AG04449 (cell line): ENCODE measurements around the gene IFITM5.

Source experiments
- CTCF ChIA-PET: fragments of 350-600 bp; formaldehyde crosslinking; extraction: SDS; loops from one replicate; lab custom pipeline; 2021; ENCODE audit warnings: antibody characterized with exemption; lab: Yijun Ruan, JAX
- POLR2A ChIA-PET: fragments of 400-600, 350-600 bp; formaldehyde crosslinking; extraction: SDS; loops from one replicate; lab custom pipeline; 2020; ENCODE audit warnings: antibody characterized with exemption, inconsistent platforms; lab: Yijun Ruan, JAX
- DNase-seq: peaks from one replicate; pipeline ENCODE4 v3.0.0-alpha.2; 2010; ENCODE audit warnings: low read depth, low spot score
- H3K4me3 ChIP-seq: 2 replicates; pipeline ENCODE4 v1.5.1; 2011; ENCODE audit warnings: low read depth, mild to moderate bottlenecking, control low read depth, low read length
- TF ChIP-seq, protein P1 (sequence below): IDR thresholded peaks from one replicate; pipeline ENCODE4 v1.5.1; 2011; ENCODE audit warnings: mild to moderate bottlenecking, moderate library complexity, low read length, control low read depth, inconsistent platforms; ENCODE audit not compliant: insufficient read depth; ENCODE audit errors: missing control alignments

The IFITM5 gene

DNA sequence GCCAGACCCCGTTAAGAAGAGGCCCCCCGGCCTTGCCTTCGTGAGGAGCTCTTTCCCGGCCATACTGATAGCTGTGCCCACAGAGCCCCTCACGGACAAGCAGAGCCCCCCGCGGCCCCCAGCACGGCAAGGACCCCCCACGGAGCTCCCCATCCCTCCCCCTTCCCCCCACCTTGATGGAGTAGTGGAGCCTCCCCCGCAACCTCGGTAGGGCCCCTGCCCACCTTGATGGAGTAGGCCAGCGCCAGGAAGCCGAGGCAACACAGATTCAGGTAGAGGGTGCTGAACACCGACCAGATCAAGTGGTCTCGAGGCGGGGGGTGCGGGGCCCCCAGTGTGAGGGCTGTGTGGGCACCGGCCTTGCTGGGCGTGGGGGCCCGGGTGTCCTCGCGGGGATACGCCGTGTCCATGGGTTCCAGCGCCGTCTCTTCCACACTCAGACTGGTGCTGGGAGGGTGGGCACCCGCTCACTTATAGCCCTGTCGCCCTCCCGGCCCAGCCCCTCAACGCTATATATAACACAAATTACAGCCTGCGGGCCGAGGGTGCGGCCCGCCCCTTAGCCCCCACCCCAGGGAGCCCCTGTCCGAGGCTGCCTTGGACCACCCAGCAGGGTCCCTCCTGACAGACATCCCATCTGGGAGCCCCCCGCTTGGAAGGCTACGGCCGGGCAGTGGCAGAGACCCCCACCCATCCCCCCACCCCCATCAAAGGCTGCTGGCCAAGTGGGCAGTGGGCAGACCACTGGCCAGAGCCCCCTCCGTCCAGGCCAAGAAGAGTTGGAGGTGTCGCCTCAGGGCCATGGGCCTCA is at the start of gene IFITM5:
TSS of gene IFITM5 (minus strand) at position 446 of the 811 bp plus-strand sequence. CDS start at position 410, 36 bp downstream.
- ChIA-PET CTCF (no interaction called here), POLR2A (no interaction called here)
- no peak for DNase-seq
- TF ChIP-seq, protein P1, sequence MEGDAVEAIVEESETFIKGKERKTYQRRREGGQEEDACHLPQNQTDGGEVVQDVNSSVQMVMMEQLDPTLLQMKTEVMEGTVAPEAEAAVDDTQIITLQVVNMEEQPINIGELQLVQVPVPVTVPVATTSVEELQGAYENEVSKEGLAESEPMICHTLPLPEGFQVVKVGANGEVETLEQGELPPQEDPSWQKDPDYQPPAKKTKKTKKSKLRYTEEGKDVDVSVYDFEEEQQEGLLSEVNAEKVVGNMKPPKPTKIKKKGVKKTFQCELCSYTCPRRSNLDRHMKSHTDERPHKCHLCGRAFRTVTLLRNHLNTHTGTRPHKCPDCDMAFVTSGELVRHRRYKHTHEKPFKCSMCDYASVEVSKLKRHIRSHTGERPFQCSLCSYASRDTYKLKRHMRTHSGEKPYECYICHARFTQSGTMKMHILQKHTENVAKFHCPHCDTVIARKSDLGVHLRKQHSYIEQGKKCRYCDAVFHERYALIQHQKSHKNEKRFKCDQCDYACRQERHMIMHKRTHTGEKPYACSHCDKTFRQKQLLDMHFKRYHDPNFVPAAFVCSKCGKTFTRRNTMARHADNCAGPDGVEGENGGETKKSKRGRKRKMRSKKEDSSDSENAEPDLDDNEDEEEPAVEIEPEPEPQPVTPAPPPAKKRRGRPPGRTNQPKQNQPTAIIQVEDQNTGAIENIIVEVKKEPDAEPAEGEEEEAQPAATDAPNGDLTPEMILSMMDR, result no peak
- no peak within 1 kb of the TSS for H3K4me3 ChIP-seq

DNA sequence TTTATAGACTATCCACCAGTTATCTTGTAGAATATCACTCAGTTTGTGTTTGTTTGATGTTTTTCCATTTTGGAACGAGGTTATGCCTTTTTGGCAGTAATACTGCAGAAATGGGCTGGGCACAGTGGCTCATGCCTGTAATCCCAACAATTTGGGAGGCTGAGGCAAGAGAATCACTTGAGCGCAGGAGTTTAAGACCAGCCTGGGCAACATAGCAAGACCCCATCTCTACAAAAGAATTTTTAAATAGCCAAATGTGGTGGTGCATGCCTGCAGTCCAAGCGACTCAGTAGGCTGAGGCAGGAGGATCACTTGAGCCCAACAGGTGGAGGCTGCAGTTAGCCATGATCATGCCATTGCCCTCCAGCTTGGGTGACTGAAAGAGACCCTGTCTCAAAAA is 47.2 kb upstream of the IFITM5 start:
- POLR2A ChIA-PET, result interaction anchor here (1.1 kb wide), 1 partner anchor 9 kb away, joined by 3 read pairs; no protein-coding TSS in a partner anchor
- TF ChIP-seq, protein P1, result no peak
- DNase-seq, result no peak
- CTCF ChIA-PET, result interaction anchor here (0.6 to 1.6 kb wide), 2 partner anchors 8 to 96 kb away, joined by 3 to 6 read pairs; no protein-coding TSS in a partner anchor
- H3K4me3 ChIP-seq, result no peak overlapping the region

DNA sequence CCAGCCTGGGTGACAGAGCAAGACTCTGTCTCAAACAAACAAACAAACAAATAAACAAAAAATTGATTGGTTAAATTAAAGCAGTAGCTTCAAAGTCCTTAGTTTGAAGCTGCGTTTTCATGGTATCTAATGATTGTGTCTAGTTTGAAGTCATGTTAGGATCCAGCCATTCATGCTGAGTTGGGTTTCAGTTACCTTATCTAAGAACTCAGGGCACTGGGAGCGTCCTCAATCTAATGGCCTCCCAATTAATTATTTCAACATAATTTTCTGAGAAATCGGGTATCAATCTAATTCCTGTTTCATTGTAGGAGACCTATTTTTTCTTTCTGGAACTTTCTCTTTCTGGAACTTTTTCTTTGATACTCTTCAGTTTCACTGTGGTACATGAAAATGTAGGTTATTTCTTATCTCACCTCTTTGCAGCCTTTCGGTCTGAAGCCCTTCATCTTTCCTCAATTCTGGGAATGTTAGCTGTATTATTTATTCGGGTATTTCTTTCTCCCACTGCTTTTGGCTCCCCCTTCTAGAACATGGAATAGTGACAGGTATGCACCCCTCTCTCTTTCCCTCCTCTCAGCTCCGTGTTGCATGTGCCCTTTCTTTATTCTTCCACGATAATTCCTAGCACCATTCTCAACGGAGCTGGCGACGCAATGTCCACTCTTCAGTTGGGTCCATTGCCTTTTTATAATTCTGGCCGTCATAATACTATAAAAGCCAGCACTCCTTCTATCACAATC is 45.7 kb upstream of the IFITM5 start:
- TF ChIP-seq, protein P1, result no peak
- no peak overlapping the region for H3K4me3 ChIP-seq
- CTCF ChIA-PET, result interaction anchor here (0.7 to 2.2 kb wide), 3 partner anchors 8 to 39 kb away, joined by 3 to 6 read pairs (median 5); no protein-coding TSS in a partner anchor
- DNase-seq, result no peak
- POLR2A ChIA-PET, result no interaction called here

DNA sequence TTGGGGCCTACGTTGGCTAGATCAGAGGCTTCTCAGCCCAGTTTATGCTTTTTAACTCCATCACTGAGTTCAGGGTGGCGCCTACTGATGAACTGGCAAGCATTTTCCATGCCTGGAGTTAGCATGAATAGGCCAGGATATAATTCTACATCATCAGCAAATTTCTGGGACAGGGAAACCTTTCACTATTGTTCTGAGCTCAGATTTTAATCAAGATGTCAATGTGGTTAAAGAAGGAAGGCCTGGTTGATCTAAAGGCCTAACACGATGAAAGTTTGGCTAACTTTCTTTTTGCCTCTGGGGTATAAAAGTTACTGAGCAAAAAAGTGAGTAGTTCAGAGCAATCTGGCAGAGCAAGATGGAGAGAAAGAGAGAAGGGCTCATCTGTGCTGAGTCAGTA is 43.0 kb upstream of the IFITM5 start:
- TF ChIP-seq, protein P1, result no peak
- no peak overlapping the region for H3K4me3 ChIP-seq
- CTCF ChIA-PET, result no interaction called here
- POLR2A ChIA-PET, result no interaction called here
- DNase-seq, result no peak

DNA sequence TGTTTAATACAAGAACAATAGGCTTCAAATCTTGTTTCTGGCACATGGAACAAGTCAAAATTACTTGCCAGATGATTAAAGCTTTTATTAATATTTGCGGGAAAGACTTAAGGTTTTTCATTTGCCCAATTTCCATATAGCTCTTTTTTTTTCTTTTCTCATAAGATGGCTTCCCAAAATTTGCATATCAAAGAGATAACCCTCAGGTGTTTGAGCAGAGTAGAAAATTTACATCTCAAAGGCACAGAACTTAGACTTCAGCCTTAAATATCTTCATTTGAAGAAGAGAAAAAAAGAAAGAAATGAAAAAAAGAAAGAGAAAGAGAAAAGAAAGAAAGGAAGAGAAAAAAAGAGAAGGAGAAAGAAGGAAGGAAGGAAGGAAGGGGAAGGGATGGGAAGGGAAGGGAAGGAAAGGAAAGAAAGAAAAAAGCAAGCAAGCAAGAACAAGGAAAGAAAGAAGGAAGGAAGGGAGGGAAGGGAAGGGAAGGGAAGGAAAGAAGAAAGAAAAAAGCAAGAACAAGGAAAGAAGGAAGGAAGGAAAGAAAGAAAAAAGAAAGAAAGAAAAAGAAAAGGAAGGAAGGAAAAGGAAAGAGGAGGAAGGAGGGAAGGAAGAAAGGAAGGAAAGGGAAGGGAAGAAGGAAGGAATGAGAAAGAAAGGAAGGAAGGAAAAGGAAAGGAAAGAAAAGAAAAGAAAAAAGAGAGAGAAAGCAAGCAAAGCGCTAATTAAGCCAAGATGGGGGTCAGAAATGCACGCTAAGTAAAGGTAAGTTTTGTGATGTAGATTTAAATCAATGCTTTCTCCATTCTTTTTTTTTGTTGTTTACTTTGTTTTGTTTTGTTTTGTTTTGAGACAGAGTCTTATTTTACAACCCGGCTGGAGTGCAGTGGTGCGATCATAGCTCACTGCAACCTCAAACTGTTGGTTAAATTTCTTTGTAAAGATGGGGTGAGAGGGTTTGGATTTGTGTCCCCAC is 41.5 kb upstream of the IFITM5 start:
- POLR2A ChIA-PET, result interaction anchor here (0.8 kb wide), 1 partner anchor 117 kb away, joined by 3 read pairs; no protein-coding TSS in a partner anchor
- DNase-seq, result no peak
- CTCF ChIA-PET, result interaction anchor here (0.6 to 2.7 kb wide), 5 partner anchors 11 to 90 kb away, joined by 3 to 12 read pairs (median 4); no protein-coding TSS in a partner anchor
- H3K4me3 ChIP-seq, result no peak overlapping the region
- TF ChIP-seq, protein P1, result no peak
